Left hindlimb (tissue), 1 donor: Measurements from ENCODE around the gene APBA1.
"Not testable (repeated sequence)": the region's sequence is repeated elsewhere in the genome, so short reads cannot be mapped to it uniquely, and the experiment has no call there.

Source experiments
- DNase-seq: peaks from one replicate; pipeline ENCODE4 v3.0.0-alpha.2; 2018

The APBA1 gene

DNA sequence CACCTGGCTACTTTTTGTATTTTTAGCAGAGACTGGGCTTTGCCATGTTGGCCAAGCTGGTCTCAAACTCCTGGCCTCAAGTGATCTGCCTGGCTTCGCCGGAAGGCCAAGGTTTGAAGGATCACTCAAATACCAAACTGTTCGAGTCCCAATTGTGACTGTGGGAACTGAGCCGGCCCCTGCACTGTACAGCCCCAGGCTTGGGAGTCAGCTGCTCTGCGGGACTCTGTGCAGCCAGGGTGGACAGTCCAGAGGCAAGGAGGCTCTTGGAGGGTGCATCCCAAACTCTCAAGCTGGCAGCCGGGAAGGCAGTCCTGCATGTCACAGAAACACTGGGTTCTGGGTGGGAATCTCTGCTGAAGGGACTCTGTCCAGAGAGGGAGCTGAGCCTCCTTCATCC is 238.2 kb downstream of the APBA1 start:
- DNase-seq: no peak

DNA sequence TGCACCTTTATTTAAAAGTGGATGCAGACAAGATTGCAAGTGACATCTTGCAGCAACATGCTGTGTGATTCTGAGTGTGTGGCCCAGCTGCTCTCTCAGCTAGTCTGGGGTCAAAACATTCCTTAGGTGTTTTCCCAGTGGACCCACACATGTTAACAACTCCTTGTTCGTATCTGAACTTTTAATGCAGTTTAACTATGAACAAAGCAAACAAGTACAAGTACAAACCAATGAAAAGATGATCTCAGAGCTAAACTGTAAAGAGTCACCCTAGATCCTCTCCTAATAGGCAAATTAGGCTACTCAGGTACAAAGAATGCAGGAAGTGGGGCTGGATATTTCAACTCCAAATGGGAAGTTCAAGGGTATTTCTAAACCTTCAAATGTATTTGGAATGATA is 238.8 kb downstream of the APBA1 start:
- no peak for DNase-seq

DNA sequence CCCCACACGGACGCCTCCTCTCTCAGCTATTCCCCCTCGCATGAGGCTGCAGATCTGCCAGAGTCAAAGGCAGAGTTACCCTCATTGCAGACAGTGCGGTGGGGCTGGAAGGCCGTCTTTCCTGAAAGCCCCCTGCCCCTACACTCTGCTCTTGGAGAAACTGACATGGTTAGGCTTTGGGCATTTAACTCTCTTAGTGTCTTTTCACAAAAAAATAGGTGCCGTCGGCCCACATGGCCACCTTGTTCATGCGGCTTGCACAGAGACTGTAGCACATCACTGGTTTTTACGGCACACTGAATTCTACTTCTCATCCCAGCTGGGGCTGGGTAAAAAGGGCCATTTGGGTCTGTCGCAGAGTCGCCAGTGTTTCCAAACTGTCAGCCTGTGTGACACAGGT is 239.5 kb downstream of the APBA1 start:
- DNase-seq: no peak

DNA sequence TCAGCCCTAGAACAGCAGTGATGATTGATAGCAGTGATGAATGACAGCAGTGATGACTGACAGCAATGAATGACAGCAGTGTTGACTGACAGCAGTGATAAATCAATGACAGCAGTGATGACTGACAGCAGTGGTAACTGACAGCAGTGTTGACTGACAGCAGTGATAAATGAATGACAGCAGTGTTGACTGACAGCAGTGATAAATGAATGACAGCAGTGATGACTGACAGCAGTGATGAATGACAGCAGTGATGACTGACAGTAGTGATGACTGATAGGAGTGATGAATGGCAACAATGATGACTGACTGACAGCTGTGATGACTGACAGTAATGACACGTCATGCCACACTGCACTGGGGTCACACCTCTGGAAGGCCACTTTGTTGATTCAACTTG is 240.4 kb downstream of the APBA1 start:
- DNase-seq: no peak

DNA sequence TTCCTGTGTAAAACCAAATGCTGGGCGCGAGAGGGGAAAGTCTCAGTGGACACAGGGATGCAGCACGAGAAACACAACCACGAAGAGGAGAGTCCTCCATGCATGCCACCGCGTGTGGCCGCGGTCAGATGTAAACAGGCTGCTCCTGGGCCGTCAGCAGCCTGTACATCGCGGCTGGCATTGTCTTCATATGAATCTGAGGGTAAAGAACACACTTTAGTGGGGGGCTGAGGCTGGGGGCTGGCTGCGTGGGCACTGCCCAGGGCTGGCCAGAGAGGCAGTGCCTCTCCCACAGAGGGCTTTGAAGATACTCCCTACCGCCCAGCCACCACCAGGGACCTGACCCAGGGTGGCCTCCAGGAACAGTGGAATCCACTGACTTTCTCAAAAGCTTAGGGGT is 241.0 kb downstream of the APBA1 start:
- no peak for DNase-seq

DNA sequence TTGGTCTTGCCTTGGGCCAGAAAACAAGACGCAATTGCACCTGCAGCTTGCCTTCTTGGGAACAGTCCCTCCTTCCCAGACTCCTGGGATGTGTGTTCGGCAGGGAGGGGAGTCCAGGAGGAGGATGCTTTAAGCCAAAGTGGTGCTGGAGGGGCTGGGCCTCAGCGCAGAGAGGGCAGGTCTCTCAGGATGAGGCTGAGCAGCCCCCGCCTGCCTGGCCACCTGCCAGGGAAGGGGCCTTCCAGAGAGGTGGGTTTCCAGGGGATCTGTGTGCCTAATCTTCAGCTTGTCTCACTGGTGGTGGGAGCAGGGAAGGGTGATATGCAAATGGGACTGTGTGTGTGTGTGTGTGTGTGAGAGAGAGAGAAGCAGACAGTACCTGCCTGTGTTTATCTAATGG is 242.0 kb downstream of the APBA1 start:
- no peak for DNase-seq

DNA sequence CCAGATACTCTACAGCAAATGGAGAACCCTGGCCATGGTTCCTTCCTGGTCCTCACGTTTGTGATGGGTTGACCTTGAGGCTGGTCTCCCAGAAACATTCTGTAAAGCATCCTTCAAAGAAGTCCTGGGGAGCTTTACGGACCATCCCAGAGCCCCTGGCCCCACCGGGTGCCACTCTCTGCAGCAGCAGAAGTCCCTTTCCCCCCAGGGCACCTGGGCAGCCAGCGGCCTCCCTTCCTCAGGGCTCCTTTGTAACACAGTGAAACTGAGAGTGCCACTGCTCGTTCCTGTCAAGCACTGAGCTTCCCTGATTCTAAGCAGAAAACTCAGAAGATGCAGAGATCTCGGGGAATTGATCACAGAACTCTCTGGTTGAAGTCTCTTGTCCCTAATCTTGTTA is 242.9 kb downstream of the APBA1 start:
- DNase-seq: no peak

DNA sequence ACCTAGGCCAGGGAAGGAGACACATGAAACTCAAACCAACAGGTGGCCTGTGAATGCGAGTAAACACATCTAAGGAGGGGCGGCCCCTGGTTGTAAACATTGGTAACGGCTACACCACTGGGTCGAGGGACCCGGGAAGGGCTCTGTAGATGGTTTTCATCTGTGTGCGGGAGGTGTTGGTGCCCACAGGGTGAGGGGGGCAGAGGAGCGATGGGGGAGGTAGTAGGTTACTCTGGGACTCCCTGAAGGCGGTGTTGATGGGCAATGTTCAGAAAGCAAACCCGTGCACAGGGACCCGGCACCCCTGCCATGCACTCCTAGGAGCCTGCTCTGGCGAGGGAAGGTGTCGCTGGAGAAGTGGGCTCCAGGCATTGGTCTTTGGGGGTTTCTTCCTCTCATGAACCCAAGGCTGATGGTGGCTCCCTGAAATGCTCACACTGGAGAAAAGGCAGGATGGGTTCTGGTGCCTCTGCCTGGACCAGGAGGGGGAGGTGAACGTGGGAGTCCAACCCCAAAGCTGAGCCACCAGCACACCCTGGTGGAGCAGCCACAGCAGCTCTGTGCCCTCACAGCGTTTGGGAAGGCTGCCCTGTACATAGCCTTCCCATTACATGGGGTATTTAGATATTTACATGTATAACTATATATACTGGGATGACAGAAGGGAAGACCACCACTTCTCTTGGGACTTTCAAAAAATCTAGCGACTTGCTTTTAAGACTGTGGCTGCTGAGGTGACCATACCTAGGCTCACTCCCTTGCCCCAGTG is 244.0 kb downstream of the APBA1 start:
- DNase-seq: no peak

DNA sequence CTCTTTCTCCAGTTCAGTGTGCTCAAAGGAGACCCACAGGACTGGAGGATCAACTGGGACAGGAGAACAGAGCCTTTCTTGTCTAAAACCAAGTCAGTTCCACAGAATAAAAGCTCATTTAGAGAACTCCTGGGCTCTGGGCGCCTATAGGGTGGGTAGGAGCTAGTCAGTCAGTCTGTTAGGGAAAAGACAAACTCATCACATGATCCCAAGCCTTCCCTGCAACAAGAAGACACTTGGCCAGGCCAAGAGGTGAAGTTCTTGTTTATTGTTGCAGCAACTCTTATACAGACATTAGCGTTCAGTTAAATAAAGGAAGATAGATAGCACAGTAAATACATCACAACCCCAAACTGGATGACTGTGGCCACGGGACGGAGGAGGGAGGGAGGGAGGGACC is 244.9 kb downstream of the APBA1 start:
- no peak for DNase-seq

DNA sequence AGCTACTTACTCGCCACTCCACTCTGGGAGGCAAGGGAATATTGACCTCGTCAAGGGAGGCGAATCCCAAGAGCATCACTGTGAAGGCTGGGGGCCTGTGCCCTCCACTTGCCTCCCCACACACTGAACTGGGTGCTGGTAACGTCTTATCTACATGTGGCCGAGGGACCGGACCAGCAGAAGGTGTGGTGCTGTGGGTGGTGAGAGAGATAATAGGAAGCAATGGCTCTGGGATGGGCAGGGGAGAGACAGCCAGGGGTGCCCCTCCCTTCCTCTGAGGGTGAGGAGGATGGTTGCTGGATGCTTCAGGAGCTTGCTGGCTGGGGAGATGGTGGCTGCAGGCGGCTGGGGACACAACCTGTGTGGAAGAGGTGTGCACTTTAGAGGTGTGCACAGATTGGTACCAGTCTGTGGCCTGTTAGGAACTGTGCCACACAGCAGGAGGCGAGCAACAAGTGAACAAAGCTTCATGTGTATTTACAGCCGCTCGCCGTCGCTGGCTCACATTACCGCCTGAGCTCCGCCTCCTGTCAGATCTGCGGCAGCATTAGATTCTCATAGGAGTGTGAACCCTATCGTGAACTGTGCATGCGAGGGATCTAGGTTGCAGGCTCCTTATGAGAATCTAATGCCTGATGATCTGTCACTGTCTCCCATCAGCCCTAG is 246.9 kb downstream of the APBA1 start:
- DNase-seq: no peak

DNA sequence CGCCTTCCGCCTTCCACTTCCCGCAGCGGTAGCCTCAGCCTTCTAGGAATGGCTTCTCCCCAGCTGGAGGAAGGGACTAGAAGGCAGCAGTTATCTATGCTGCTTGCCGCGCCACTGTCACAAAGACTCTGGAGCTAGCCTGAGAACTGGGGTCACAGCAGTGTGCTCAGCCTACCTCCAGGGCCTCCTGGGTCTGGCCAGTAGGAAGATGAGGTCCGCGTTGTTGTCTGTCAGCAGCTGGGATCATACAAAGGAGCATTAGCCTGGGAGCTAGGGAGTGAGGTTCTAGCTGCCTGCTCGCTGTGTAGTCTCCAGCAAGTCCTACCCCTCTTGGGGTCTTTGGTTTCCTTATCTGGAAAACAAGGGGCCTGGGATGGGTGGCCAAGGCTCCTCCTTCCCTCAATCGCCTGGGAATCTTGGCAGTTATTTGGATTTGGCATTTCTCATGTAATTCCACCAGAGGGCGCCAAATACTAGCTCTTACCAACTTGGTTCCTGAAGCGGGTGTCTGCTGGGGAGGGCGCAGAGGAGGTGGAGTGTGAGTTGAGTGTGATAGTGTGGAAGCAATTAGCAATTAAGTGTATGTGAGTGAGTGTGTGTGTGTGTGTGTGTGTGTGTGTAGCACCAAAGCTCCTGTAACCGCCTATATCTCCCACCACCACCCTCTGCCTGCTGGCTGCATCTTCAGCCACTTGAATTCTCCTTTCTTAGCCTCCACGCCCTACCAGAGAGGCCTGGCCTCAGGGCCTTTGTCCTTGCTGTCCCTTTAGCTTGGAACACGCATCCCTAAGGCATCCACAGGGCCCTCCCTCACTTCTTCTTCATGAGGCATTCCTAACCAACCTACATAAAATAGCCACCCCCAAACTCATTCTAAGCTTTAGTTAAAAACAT is 250.0 kb downstream of the APBA1 start:
- DNase-seq: peak; percentile 60

DNA sequence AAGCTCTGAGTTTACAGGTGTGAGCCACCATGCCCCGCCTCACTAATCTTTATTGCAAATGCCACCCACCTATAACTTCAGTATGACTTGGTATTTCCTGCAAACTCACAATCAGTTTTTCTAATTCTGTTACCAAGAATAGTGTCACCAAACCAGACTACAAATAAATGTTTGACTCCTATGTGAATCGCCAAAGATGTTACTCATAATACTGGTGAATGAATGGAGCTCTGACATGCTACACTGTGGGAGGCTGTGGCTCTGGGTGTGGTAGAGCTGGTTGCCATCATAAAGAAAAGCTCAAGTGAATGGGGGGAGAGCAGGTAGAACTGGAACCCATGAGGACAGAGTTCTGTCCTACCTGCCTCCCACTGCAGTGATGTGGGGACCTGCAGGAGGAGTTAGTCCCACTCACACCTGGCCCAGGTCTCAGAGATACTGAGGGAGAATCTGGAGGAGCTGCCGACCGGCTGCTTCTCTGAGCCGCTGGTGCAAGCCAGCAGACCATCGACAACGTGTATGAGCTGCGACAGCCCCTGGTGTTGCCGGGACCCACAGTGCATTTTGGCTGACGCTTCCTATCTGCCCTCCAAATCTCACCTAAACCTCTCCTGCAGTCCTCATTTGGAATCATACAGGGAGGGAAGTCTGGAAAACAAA is 251.4 kb downstream of the APBA1 start:
- DNase-seq: no peak

DNA sequence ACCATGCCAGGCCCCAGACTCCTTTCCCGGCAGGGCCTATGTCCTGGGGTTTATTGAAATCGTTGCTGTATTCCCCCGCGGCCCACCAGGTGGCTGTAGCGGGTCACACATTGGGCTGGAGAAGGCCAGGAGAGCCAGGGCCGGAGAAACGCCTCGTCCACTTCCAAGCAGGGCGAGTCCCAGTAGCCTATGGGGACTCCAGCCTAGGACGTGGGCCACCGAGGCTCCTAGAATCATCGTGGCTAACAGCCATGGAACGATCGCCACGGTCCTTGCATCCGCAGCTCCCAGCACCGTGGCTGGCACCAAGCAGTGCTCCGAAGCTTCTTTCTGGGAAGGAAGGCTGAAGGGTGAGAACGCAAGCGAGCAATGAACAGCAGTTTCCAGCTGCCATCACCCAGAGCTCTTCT is 259.4 kb downstream of the APBA1 start:
- peak; percentile 63 for DNase-seq

DNA sequence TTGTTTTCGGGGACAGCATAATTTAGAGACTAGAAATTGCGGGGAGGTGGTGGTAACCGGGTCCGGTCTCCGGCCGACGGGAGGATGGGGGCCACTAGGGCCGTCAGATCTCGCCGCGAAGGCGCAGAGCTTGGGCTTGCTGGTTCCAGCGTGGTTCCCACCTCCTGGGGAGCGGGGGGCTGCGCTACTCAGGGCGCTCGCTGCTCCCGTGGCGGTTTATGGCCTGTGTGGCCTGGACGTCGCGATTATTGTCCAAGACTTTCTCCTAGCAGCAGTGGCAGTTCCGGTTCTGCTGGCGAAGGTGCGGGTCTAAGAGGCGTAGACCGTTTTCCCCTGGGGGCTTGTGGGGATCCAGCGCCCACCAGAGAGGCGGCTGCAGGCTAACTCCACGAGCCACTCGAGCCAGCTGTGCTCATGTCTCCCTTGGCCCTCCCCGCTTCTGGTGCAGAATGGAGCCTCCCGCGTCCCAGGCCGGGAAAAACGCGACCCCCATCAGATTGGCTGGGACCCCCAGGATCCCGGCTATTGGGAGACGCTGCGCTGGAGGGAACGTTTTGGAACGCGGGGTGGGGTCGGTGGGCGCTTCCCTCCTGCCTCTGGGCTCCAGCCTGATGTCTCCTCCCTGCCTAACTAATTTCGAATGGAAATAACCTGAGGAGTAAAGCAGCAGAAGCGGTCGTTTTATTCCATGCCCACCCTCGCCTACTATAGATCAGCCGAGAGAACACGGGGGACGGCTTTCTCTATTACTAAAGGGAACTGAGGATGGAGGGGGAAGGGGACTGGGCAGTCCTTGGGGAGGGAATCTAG is 260.0 kb downstream of the APBA1 start:
- DNase-seq: no peak

DNA sequence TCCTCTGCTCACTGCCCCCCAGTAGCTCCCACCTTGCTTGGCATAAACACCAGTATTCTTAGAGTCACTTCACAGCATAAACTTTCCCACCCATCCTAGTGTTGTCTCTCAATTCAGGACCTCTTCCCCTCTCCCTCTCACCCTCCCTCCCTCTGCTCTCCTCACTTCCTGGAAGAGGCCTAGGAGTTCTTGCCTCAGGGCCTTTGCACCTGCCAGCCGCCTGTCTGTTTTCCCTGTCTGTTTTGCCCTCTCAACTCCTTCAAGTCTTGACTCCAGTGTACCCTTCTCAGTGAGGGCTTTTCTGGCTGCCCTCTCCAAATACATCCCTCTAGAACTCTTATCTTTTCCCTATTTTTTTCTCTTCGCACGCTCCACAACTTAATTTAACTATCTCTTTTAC is 260.9 kb downstream of the APBA1 start:
- no peak for DNase-seq

DNA sequence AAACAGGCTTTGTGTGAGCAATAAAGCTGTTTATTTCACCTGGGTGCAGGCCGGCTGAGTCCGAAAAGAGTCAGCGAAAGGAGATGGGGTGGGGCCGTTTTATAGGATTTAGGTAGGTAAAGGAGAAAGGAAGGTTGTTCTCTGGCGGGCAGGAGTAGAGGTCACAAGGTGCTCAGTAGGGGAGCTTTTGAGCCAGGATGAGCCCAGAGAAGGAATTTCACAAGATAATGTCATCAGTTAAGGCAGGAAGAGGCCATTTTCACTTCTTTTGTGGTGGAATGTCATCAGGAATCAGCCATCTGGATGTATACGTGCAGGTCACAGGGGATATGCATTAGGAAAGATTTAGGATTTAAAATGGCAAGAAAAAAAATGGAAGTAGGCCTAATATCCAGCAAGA is 262.2 kb downstream of the APBA1 start:
- DNase-seq: not testable (repeated sequence)

DNA sequence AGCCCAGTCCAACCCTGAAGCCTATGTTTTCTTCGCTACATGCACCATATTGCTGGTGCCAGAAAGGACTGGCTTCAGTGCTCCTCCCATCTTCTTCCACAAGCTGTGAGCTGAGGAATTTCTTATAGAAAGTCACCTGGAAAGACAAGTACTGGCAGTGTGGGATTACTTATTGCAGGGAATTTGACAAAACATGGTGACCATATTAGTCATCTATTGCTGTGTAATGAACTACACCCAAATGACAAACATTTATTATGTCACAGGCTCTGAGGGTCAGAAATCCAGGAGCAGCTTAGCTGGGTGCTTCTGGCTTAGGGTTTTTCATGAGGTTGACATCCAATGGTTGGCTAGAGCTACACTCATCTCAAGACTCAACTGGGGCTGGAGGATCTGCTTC is 271.7 kb downstream of the APBA1 start:
- no peak for DNase-seq

DNA sequence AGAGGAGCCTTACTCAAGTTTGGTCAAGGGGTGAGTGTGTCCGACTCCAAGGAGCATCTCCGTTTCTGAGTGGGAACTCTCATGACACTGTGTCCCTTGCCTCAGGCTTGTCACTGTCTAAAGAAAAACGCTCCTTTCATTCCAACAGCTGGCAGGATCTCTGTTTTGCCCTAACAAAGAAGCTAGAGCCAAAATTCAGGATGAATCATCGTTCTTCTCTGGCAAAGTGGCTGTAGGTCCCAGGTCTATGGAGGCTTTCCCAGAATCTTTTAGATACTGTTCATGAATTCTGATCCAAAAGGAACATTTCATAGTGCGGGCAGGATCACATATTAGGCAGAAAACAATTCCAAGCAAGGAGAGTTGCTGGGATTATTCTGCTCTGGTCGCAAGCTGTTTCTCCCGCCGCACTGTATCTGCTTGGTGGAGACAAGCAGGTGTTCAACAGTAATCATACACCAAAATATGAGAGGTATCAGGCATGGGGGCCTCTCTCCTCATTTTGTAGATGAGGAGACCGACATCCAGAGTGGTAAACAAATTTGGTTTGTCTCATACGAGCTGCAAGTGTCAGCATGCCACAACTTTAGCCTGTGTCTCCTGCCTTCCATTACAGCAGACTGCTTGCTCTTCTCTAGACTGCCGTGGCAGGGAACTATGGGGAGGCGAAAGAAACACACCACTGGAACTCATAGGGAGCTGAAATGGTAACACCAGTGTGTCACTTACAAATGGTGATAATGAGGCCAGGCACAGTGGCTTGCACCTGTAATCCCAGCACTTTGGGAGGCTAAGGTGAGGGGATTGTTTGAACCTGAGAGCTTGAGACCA is 274.6 kb downstream of the APBA1 start:
- no peak for DNase-seq

DNA sequence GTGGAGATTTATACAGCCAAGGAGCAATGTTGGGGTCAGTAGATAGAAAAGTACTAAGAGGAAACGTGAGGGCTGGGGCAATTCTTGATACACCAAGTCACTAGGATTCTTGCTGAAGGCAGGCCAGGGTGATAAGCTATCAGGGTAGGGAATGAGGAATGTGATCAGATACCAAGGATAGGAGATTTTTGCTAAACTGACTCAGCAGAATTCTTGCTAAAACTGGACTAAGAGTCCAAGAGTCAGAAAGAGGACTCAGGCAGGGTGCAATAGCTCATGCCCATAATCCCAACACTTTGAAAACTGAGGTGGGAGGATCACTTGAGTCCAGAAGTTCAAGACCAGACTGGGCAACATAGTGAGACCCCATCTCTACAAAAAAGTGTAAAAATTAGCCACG is 275.4 kb downstream of the APBA1 start:
- DNase-seq: no peak

DNA sequence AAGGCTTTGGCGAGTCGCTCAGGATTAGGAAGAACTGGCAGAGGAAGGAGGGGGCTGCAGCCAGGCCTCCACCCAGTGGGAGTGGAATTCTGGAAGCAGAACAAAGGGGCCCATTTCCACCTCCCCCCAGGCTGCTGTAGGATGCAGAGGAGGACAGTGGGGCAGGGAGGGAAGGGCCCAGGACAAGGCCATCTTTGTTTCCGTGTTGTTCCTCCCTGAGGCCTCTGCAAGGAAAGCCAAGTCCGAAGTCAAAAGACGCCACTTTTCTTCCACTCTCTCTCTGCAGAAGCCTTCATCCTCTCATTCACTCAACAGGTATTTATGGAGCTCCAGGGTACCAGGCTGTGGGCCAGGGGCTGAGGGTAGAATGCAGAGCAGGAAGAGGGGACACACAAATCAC is 276.5 kb downstream of the APBA1 start:
- no peak for DNase-seq

DNA sequence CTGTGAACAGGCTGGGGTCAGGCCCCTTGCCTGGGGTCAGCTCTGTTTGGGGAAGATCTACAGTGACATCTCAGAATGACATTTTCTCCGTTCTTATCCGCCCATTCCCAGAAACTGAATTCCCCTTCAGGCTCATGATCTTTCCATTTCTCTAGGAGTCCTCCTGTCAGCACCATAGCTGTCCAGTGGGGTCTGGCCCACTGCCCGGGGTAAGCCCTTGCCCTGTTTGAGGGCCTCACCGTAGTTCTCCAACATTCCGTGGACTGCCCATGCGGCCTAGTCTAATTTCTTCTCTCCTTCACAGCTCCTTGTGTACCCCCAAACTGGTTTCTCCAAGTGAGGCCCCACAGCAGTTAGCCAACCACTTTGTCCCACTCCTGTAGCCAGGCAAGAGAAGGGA is 278.7 kb downstream of the APBA1 start:
- DNase-seq: no peak
